CD14-positive monocyte (primary cell): ENCODE data around the gene CALB2. TPM values are rescaled to one million over a fixed set of nuclear protein-coding genes. Genes with fewer than 3 reads are reported as not detected.

Source experiments
- DNase-seq, 3 donors: peaks; one replicate each; pipeline ENCODE4 v3.0.0-alpha.2; 2011 to 2022
- H2AFZ ChIP-seq: 2 replicates; pipeline ENCODE4 v1.6.0; 2012; ENCODE audit warnings: mild to moderate bottlenecking, low read depth, low read length, inconsistent platforms; ENCODE audit not compliant: insufficient read depth, poor library complexity, severe bottlenecking
- H3K27ac ChIP-seq, 2 donors: 1 replicate in 1 of 2; 2 replicates in 1 of 2; pipeline ENCODE4 v1.5.1; 2012 to 2013; ENCODE audit warnings: low read length in 2 of 2, control low read depth in 1 of 2, inconsistent platforms in 1 of 2, low read depth in 1 of 2, mild to moderate bottlenecking in 1 of 2
- H3K27me3 ChIP-seq, 2 donors: one replicate each; pipeline versions ENCODE4 v1.6.0 to v1.6.1; 2011 to 2013; ENCODE audit warnings: low read length in 2 of 2; ENCODE audit not compliant: control insufficient read depth in 2 of 2, insufficient read depth in 2 of 2
- H3K36me3 ChIP-seq, 2 donors: replicated peaks in 1 of 2; 1 replicate in 1 of 2; 2 replicates in 1 of 2; pipeline versions ENCODE4 v1.5.1 to v1.6.1; 2012 to 2013; ENCODE audit warnings: low read length in 2 of 2, control low read depth in 1 of 2, inconsistent platforms in 1 of 2, mild to moderate bottlenecking in 1 of 2; ENCODE audit not compliant: insufficient read depth in 2 of 2, control insufficient read depth in 1 of 2
- H3K4me1 ChIP-seq, 2 donors: 1 replicate in 1 of 2; 2 replicates in 1 of 2; pipeline versions ENCODE4 v1.5.1 to v1.6.1; 2012 to 2013; ENCODE audit warnings: low read length in 2 of 2, control low read depth in 1 of 2, inconsistent platforms in 1 of 2, mild to moderate bottlenecking in 1 of 2, moderate library complexity in 1 of 2; ENCODE audit not compliant: insufficient read depth in 2 of 2, control insufficient read depth in 1 of 2
- H3K4me2 ChIP-seq: replicated peaks from 2 replicates; pipeline ENCODE3; 2012; ENCODE audit warnings: low read length, moderate library complexity, mild to moderate bottlenecking; ENCODE audit not compliant: poor library complexity, severe bottlenecking; ENCODE audit errors: extremely low read depth
- H3K4me3 ChIP-seq, 3 experiments: fragments of 200-600 bp in 1 of 3; sonication (generic) in 1 of 3; replicated peaks in 1 of 3; 1 replicate in 2 of 3; 2 replicates in 1 of 3; pipeline ENCODE4 v1.5.1; 2011 to 2013; ENCODE audit warnings: low read length in 3 of 3, mild to moderate bottlenecking in 3 of 3, control low read depth in 2 of 3, low read depth in 2 of 3, inconsistent platforms in 1 of 3, moderate library complexity in 1 of 3
- H3K79me2 ChIP-seq: 2 replicates; pipeline ENCODE4 v1.6.0; 2012; ENCODE audit warnings: mild to moderate bottlenecking, control low read depth, inconsistent platforms, low read length, moderate library complexity; ENCODE audit not compliant: insufficient read depth
- H3K9ac ChIP-seq: 2 replicates; pipeline ENCODE4 v1.6.0; 2017; ENCODE audit warnings: low read length, mild to moderate bottlenecking; ENCODE audit not compliant: insufficient read depth, poor library complexity, severe bottlenecking
- H3K9me3 ChIP-seq, 2 donors: replicated peaks in 1 of 2; 1 replicate in 1 of 2; 2 replicates in 1 of 2; pipeline versions ENCODE4 v1.5.1 to v1.6.1; 2012 to 2013; ENCODE audit warnings: low read length in 2 of 2, control low read depth in 1 of 2; ENCODE audit not compliant: control insufficient read depth in 1 of 2, insufficient read depth in 1 of 2
- H4K20me1 ChIP-seq: 2 replicates; pipeline ENCODE4 v1.6.0; 2012; ENCODE audit warnings: mild to moderate bottlenecking, low read length, control low read depth, moderate library complexity; ENCODE audit not compliant: insufficient read depth
- H3K27ac Mint-ChIP-seq, 7 donors: one replicate each; pipeline ENCODE4 v1.8.0; 2020; ENCODE audit warnings: mild to moderate bottlenecking in 7 of 7, mixed read lengths in 7 of 7, moderate library complexity in 6 of 7, inconsistent platforms in 2 of 7
- H3K27me3 Mint-ChIP-seq, 3 donors: one replicate each; pipeline ENCODE4 v1.8.0; 2021 to 2022; ENCODE audit warnings: low read depth in 3 of 3, mild to moderate bottlenecking in 3 of 3, mixed read lengths in 3 of 3, moderate library complexity in 3 of 3, inconsistent platforms in 1 of 3
- H3K36me3 Mint-ChIP-seq, 2 donors: one replicate each; pipeline ENCODE4 v1.8.0; 2020; ENCODE audit warnings: mixed read lengths in 2 of 2, inconsistent platforms in 1 of 2, mild to moderate bottlenecking in 1 of 2
- H3K4me1 Mint-ChIP-seq: one replicate; pipeline ENCODE4 v1.8.0; 2020; ENCODE audit warnings: mild to moderate bottlenecking, mixed read lengths
- H3K4me3 Mint-ChIP-seq, 2 donors: one replicate each; pipeline ENCODE4 v1.8.0; 2020; ENCODE audit warnings: mild to moderate bottlenecking in 2 of 2, mixed read lengths in 2 of 2, moderate library complexity in 1 of 2
- H3K9me3 Mint-ChIP-seq, 7 donors: one replicate each; pipeline ENCODE4 v1.8.0; 2020 to 2022; ENCODE audit warnings: mixed read lengths in 7 of 7, mild to moderate bottlenecking in 6 of 7, moderate library complexity in 6 of 7, inconsistent platforms in 2 of 7
- whole genome bisulfite sequencing: methylation state at CpG from one replicate; pipeline ENCODE4 v1.1.5; 2013; ENCODE audit warnings: missing lambda C conversion rate; ENCODE audit not compliant: insufficient coverage; 5-methylcytosine and 5-hydroxymethylcytosine counted together
- intact Hi-C, 2 donors: fragments of 100-400 bp; cut with micrococcal nuclease; formaldehyde crosslinking; loops; one replicate each; pipeline versions ENCODE4 v1.15.0 to v1.15.1; 2023
- polyA plus RNA-seq, 3 donors: library from polyadenylated mRNA; depleted of rRNA in 1 of 3; unstranded in 2 of 3; stranded (reverse) in 1 of 3; fragments of 300-500 nt in 2 of 3; fragments of >200 nt in 1 of 3; fragmentation: Illumina TruSeq in 2 of 3; gene quantifications; 1 replicate in 2 of 3; 2 replicates in 1 of 3; pipeline ENCODE4 v1.2.3, GENCODE V29; 2012 to 2021
- TF ChIP-seq, protein P1 (sequence below): fragments of 200-600 bp; IDR thresholded peaks from one replicate; pipeline ENCODE4 v1.8.0; 2022; ENCODE audit warnings: antibody characterized with exemption, mild to moderate bottlenecking

CALB2 gene
- polyA plus RNA-seq, 3 donors: not detected

DNA sequence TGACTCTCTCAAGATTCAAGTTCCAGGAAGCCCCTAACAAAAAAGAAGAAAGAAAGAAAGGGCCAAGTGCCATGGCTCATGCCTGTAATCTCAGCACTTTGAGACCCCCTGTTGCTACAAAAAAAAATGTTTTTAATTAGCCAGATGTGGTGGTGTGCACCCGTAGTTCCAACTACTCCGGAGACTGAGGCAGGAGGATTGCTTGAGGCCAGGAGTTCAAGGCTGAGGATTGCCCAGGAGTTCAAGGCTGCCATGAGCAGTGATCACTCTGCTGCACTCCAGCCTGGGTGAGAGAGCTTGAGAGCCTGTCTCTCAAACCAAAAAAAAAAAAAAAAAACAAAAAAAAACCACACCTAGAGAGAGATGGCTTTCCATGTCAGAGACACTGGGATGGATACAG is 64.5 kb downstream of the CALB2 start:
- TF ChIP-seq, protein P1, sequence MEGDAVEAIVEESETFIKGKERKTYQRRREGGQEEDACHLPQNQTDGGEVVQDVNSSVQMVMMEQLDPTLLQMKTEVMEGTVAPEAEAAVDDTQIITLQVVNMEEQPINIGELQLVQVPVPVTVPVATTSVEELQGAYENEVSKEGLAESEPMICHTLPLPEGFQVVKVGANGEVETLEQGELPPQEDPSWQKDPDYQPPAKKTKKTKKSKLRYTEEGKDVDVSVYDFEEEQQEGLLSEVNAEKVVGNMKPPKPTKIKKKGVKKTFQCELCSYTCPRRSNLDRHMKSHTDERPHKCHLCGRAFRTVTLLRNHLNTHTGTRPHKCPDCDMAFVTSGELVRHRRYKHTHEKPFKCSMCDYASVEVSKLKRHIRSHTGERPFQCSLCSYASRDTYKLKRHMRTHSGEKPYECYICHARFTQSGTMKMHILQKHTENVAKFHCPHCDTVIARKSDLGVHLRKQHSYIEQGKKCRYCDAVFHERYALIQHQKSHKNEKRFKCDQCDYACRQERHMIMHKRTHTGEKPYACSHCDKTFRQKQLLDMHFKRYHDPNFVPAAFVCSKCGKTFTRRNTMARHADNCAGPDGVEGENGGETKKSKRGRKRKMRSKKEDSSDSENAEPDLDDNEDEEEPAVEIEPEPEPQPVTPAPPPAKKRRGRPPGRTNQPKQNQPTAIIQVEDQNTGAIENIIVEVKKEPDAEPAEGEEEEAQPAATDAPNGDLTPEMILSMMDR: no peak
- Histone ChIP-seq H3K79me2 (no peaks in the 10 kb centered on the region), H3K4me1 (no peaks in the 10 kb centered on the region), H3K9me3 (no peaks in the 10 kb centered on the region), H2AFZ (no peak overlapping the region), H3K36me3 (no peaks in the 10 kb centered on the region), H3K4me2 (no peak overlapping the region), H3K4me3 (no peak overlapping the region), H3K9ac (no peak overlapping the region), H3K27me3 (peaks cover 17 to 27% of the 10 kb centered on the region in 2 donors), H3K27ac (no peak overlapping the region), H4K20me1 (no peaks in the 10 kb centered on the region)
- H3K27me3 Mint-ChIP-seq: peaks cover 39 to 47% (median 43%) of the 10 kb centered on the region in 3 donors
- peaks cover 0 to 9% (median 4%) of the 10 kb centered on the region in 7 donors for H3K9me3 Mint-ChIP-seq
- 94% methylated on average over 2 of the region's 2 CpGs for WGBS
- no peak overlapping the region for H3K4me3 Mint-ChIP-seq
- no peaks in the 10 kb centered on the region for H3K4me1 Mint-ChIP-seq
- no peak for DNase-seq
- intact Hi-C loops: no loop called here
- H3K36me3 Mint-ChIP-seq: no peaks in the 10 kb centered on the region
- no peak overlapping the region for H3K27ac Mint-ChIP-seq

DNA sequence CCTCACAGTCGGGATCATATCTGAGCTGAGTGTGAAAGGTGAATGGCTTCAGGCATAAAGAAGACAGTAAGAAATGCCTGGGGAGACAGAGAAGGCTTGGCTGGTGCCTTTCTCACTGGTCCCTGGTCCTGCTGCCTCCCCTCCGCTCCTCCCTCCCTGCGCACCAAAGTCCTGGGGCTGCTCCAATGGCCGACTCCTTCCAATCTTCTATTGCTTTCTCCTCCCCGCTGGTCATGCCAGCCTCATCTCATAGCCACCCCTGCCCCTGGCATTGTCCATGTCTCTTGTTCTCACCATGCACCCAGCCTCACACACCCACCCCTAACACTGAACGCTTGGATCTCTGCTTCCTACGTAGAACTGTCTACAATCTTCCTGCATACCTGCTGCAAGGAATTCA is 65.3 kb downstream of the CALB2 start:
- Histone ChIP-seq H3K27me3 (peaks cover 17 to 27% of the 10 kb centered on the region in 2 donors), H3K4me1 (no peaks in the 10 kb centered on the region), H3K27ac (no peak overlapping the region), H3K4me3 (no peak overlapping the region), H3K4me2 (no peak overlapping the region), H3K9ac (no peak overlapping the region), H3K9me3 (no peaks in the 10 kb centered on the region), H2AFZ (no peak overlapping the region), H3K36me3 (no peaks in the 10 kb centered on the region), H4K20me1 (no peaks in the 10 kb centered on the region), H3K79me2 (no peaks in the 10 kb centered on the region)
- Mint-ChIP-seq H3K27ac (no peak overlapping the region), H3K9me3 (peaks cover 0 to 11% (median 9%) of the 10 kb centered on the region in 7 donors), H3K4me1 (no peaks in the 10 kb centered on the region), H3K27me3 (peaks cover 34 to 49% (median 39%) of the 10 kb centered on the region in 3 donors), H3K4me3 (peak overlapping the region in 1 of 2 donors; percentile 40), H3K36me3 (no peaks in the 10 kb centered on the region)
- intact Hi-C loops: no loop called here
- no peak for DNase-seq
- whole genome bisulfite sequencing: 72% methylated on average over 5 of the region's 7 CpGs
- TF ChIP-seq, protein P1: no peak
